Gastroesophageal sphincter (tissue), 3 donors: Measurements from ENCODE around the gene DSG2.

ENCODE experiments used
- POLR2A ChIP-seq, 2 donors: fragments of 450-650 bp; IDR thresholded peaks; one replicate each; pipeline ENCODE4 v1.6.1; 2017; ENCODE audit warnings: antibody characterized with exemption in 2 of 2, mild to moderate bottlenecking in 2 of 2, moderate library complexity in 1 of 2
- POLR2AphosphoS5 ChIP-seq: sonication (generic); formaldehyde crosslinking; IDR thresholded peaks from one replicate; pipeline ENCODE4 v1.6.1; 2017; ENCODE audit warnings: antibody characterized with exemption
- TF ChIP-seq, protein P1 (sequence below), 4 experiments: fragments of 200-600 bp in 2 of 4; fragments of 450-650 bp in 2 of 4; sonication (generic) in 1 of 4; IDR thresholded peaks; one replicate each; pipeline ENCODE4 v1.5.1; 2017 to 2019; ENCODE audit warnings: antibody characterized with exemption in 4 of 4, mild to moderate bottlenecking in 2 of 4, moderate library complexity in 2 of 4

DNA sequence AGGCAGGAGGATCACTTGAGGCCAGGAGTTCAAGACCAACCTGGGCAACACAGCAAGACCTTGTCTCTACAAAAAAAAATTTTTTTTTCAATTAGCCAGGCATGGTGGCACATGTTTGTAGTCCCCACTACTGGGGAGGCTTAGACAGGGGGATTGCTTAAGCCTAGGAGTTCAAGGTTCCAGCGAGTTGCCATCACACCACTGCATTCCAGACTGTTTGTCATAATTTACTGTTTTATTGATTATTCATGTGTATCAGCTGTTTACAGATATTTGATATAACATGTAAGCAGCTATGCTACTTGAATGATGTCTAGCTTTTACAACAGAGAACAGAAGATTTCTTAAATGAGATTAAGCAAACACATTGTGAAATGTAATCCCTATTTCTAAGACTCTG lies 35.3 kb downstream of the DSG2 start:
- TF ChIP-seq POLR2A (IDR thresholded peaks at IDR 0.05), result no peak
- TF ChIP-seq, protein P1, sequence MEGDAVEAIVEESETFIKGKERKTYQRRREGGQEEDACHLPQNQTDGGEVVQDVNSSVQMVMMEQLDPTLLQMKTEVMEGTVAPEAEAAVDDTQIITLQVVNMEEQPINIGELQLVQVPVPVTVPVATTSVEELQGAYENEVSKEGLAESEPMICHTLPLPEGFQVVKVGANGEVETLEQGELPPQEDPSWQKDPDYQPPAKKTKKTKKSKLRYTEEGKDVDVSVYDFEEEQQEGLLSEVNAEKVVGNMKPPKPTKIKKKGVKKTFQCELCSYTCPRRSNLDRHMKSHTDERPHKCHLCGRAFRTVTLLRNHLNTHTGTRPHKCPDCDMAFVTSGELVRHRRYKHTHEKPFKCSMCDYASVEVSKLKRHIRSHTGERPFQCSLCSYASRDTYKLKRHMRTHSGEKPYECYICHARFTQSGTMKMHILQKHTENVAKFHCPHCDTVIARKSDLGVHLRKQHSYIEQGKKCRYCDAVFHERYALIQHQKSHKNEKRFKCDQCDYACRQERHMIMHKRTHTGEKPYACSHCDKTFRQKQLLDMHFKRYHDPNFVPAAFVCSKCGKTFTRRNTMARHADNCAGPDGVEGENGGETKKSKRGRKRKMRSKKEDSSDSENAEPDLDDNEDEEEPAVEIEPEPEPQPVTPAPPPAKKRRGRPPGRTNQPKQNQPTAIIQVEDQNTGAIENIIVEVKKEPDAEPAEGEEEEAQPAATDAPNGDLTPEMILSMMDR (IDR thresholded peaks at IDR 0.05), result no peak
- TF ChIP-seq POLR2AphosphoS5, result no peak
